ENCODE measurements around the gene ETV6. TPM values are rescaled to one million over a fixed set of nuclear protein-coding genes. Genes with fewer than 3 reads are reported as not detected.

The ETV6 gene
- total and polyA plus RNA-seq, 9 of the 15 experiments (the other 6 are each of a cell fraction or from before 2014, with no cell fraction given): 0.81 to 12.7 (median 4.1) TPM

- Histone ChIP-seq H3K4me1 (replicated peaks in 1 of 2; ENCODE audit: control insufficient read depth in 2 of 2, insufficient read depth in 2 of 2, low read length in 2 of 2) (no peaks in the 10 kb centered on the region), H3K9me1 (ENCODE audit: control insufficient read depth, insufficient read depth, low read length) (no peaks in the 10 kb centered on the region), H3K36me3 (ENCODE audit: control insufficient read depth, insufficient read depth, low read length) (no peaks in the 10 kb centered on the region), H3K4me2 (ENCODE audit: insufficient read depth, low read length) (no peak overlapping the region), H3K27me3 (ENCODE audit: control insufficient read depth in 2 of 2, insufficient read depth in 2 of 2, low read length in 2 of 2) (no peaks in the 10 kb centered on the region), H3K4me3 (no peak overlapping the region), H3K9me3 (replicated peaks; ENCODE audit: control insufficient read depth, insufficient read depth, low read depth, low read length) (no peaks in the 10 kb centered on the region), H3K27ac (ENCODE audit: extremely low read depth, low read depth, low read length) (no peak overlapping the region), H3K9ac (ENCODE audit: insufficient read depth in 1 of 2, low read depth in 2 of 2, low read length in 2 of 2) (no peak overlapping the region), H3K79me2 (ENCODE audit: control insufficient read depth, insufficient read depth, low read length) (no peaks in the 10 kb centered on the region), H4K20me1 (replicated peaks; ENCODE audit: control insufficient read depth, insufficient read depth, low read length) (no peaks in the 10 kb centered on the region), H2AFZ (ENCODE audit: low read depth, low read length) (no peak overlapping the region)
- intact Hi-C loops (cut with micrococcal nuclease) (no loop called here), in situ Hi-C loops (cut with MboI) (no loop called here)
- no peak for DNase-seq (ENCODE audit: extremely low read depth in 1 of 4, low spot score in 3 of 4)
- ChIA-PET CTCF (ENCODE audit: low intra/inter-chr PET ratio) (no interaction called here), POLR2A (interaction anchor here (0.6 kb wide), 1 partner anchor 1114 kb away, joined by 3 read pairs; no protein-coding TSS in a partner anchor)
- no peak for TF ChIP-seq HLTF (IDR thresholded peaks at IDR 0.05)
- no peak for ATAC-seq
- FAIRE-seq: no peak
- BruUV-seq (replicated peaks): no TSS peak
- 84% methylated on average over 5 of the region's 5 CpGs for WGBS (ENCODE audit: insufficient coverage, low coverage, missing lambda C conversion rate)
Measured at GRCh38 chr12:11759494-11759878, 110.0 kb downstream of the ETV6 start.

GRCh38 chr12:11759899-11760298 is 110.4 kb downstream of the ETV6 start:
- H3K4me3 ChIP-seq: no peak overlapping the region
- intact Hi-C loops (cut with micrococcal nuclease): no loop called here
- in situ Hi-C loops (cut with MboI): no loop called here
- FAIRE-seq (no peak), DNase-seq (ENCODE audit: extremely low read depth in 1 of 4, low spot score in 3 of 4) (no peak), ATAC-seq (no peak)
- no peaks in the 10 kb centered on the region for H3K4me1 ChIP-seq (replicated peaks in 1 of 2; ENCODE audit: control insufficient read depth in 2 of 2, insufficient read depth in 2 of 2, low read length in 2 of 2)
- H3K27me3 ChIP-seq (ENCODE audit: control insufficient read depth in 2 of 2, insufficient read depth in 2 of 2, low read length in 2 of 2): no peaks in the 10 kb centered on the region
- H3K9me1 ChIP-seq (ENCODE audit: control insufficient read depth, insufficient read depth, low read length): no peaks in the 10 kb centered on the region
- H3K9ac ChIP-seq (ENCODE audit: insufficient read depth in 1 of 2, low read depth in 2 of 2, low read length in 2 of 2): no peak overlapping the region
- TF ChIP-seq ETV6 (IDR thresholded peaks at IDR 0.05; ENCODE audit: borderline replicate concordance in 1 of 2, low read depth in 2 of 2, low read length in 1 of 2) (no peak), ETV6 (CRISPR knock-in tag; IDR thresholded peaks at IDR 0.05; ENCODE audit: borderline replicate concordance) (no peak), HDAC2 (IDR thresholded peaks at IDR 0.05) (no peak), HINFP (tag; conservative IDR thresholded peaks at IDR 0.05; ENCODE audit: low read depth) (no peak), E2F5 (CRISPR knock-in tag; IDR thresholded peaks at IDR 0.05) (no peak), ZNF134 (CRISPR knock-in tag; conservative IDR thresholded peaks at IDR 0.05) (no peak), ZBTB49 (CRISPR knock-in tag; IDR thresholded peaks at IDR 0.05; ENCODE audit: borderline replicate concordance) (no peak), SPI1 (IDR thresholded peaks at IDR 0.05; ENCODE audit: borderline replicate concordance, low read depth, low read length) (no peak), MYNN (IDR thresholded peaks at IDR 0.05) (no peak), MYNN (CRISPR knock-in tag; IDR thresholded peaks at IDR 0.05) (no peak), MAFG (tag; conservative IDR thresholded peaks at IDR 0.05) (no peak)
- H3K9me3 ChIP-seq (replicated peaks; ENCODE audit: control insufficient read depth, insufficient read depth, low read depth, low read length): no peaks in the 10 kb centered on the region
- no peak overlapping the region for H3K4me2 ChIP-seq (ENCODE audit: insufficient read depth, low read length)
- ChIA-PET CTCF (ENCODE audit: low intra/inter-chr PET ratio) (no interaction called here), POLR2A (interaction anchor here (0.6 kb wide), 1 partner anchor 1114 kb away, joined by 3 read pairs; no protein-coding TSS in a partner anchor)
- no TSS peak for BruUV-seq (replicated peaks)
- no peak overlapping the region for H3K27ac ChIP-seq (ENCODE audit: extremely low read depth, low read depth, low read length)
- H3K36me3 ChIP-seq (ENCODE audit: control insufficient read depth, insufficient read depth, low read length): no peaks in the 10 kb centered on the region
- H4K20me1 ChIP-seq (replicated peaks; ENCODE audit: control insufficient read depth, insufficient read depth, low read length): no peaks in the 10 kb centered on the region
- H2AFZ ChIP-seq (ENCODE audit: low read depth, low read length): no peak overlapping the region
- WGBS (ENCODE audit: insufficient coverage, low coverage, missing lambda C conversion rate): 95% methylated on average over 3 of the region's 3 CpGs
- H3K79me2 ChIP-seq (ENCODE audit: control insufficient read depth, insufficient read depth, low read length): no peaks in the 10 kb centered on the region
